GDM1 (cell line): ENCODE data around the gene EEF1A1.

ENCODE experiments used
- DNase-seq: peaks from one replicate; lab custom pipeline; 2025; lab: John Stamatoyannopoulos, UW

The EEF1A1 gene

DNA sequence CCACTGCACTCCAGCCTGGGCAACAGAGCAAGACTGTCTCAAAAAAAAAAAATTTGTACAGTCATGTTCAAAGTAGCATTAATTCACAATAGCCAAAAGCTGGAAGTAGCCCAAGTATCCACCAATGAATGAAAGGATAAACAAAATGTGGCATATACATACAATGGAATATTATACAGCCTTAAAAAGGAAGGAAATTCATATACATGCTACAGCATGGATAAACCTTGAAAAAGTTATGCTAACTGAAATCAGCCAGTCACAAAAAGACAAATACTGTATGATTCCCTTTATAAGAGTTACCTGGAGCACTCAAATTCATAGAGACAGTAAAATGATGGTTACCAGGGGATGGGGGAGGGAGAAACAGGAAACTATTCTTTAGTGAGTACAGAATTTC, 15.7 kb downstream of the EEF1A1 start:
- DNase-seq, result no peak

GRCh38 chr6:73504160-73504559, 16.7 kb downstream of the EEF1A1 start:
- no peak for DNase-seq

DNA sequence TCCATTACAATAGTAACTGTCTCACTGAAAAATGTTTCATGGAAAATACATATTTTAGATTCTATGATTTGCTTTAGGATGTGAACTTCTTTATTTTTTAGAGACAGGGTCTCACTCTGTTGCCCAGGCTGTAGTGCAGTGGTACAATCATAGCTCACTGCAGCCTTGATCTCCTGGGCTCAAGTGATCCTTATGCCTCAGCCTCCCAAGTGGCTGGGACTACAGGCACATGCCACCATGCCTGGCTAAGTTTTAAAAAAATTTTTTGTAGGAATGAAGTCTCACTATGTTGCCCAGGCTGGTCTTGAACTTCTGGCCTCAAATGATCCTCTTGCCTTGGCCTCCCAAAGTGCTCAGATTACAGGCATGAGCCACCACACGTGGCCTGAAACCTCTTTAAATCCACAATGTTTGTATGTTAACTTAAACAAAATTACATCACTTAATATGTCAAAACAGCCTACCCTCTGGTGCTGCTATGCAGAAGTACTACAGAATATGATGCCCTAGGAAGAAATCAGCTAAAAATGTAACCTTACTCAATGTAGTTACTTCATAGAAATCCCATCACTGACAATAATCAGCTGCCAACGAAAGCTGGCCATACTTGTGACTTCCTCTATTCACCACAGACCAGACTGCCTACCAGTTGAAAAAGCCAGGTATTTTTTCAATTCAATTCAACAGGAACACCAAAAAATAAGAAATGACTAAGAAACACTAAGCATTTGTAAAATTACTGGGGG, 17.6 kb downstream of the EEF1A1 start:
- no peak for DNase-seq

DNA sequence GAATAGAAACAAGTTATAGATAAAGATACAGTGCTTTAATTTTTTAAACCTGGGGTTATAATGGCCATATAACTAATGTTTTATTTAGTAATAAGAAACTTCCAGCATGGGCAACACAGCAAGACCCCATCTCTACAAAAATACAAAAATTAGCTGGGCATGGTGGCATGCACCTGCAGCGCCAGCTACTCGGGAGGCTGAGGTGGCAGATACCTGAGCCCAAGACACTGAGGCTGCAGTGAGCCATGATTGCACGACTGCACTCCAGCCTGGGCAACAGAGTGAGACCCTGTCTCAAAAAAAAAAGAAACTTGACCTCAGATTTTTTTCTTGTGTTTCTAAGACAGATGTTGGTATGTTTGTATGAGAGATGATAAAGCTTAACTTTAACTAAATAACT, 22.9 kb downstream of the EEF1A1 start:
- DNase-seq, result no peak

GRCh38 chr6:73491377-73491776, 29.5 kb downstream of the EEF1A1 start:
- no peak for DNase-seq

DNA sequence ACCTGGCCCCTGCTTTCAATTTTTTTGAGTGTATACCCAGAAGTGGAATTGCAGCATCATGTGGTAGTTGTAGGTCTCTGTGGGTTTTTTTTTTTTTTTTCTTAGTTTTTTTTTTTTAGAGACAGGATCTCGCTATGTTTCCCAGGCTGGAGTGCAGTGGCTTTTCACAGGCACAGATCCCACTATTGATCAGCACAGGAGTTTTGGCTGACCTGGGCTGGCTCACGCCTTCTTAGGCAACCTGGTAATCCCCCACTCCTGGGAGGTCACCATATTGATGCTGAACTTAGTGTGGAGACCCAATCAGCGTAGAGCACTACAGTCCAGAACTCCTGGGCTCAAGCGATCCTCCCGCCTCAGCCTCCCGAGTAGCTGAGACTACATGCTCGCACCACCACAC, 33.4 kb downstream of the EEF1A1 start:
- no peak for DNase-seq

DNA sequence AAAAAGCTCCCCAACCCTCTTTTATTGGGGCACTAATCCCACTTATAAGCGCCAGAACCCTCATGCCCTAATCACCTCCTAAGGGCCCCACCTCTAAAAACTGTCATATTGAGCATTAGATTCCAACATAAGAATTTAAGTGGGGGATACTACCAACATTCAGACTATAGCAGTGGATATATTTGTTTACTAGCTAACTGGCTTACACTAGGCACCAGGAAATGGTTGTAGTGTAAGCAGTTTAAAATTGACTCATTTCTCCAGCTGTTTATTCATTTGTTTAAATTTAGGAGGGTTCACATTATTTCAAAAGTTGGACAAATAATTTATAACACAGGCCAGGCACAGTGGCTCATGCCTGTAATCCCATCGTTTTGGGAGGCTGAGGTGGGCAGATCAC, 36.4 kb downstream of the EEF1A1 start:
- DNase-seq, result no peak

- DNase-seq, result no peak
These were observed 38.9 kb downstream of the EEF1A1 start for GRCh38 chr6:73481969-73482368.

DNA sequence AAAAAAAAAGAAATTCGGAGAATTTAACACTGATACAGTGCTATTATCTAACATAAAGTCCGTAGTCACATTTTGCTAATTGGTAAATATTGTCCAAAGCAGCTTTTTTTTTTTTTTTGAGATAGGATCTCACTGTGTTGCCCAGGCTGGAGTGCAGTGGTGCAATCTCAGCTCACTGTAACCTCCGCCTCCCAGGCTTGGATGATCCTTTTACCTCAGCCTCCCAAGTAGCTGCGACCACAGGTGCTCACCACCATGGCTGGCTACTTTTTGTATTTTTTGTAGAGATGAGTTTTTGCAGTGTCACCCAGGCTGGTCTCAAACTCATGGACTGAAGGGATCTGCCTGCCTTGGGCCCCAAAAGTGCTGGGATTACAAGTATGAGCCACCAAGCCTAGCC, 43.4 kb downstream of the EEF1A1 start:
- DNase-seq, result no peak

GRCh38 chr6:73476723-73477122, 44.1 kb downstream of the EEF1A1 start:
- DNase-seq, result no peak

- DNase-seq, result no peak
These were observed 49.0 kb downstream of the EEF1A1 start for GRCh38 chr6:73471686-73472290.
